SK-N-MC (cell line): ENCODE results near the gene CYP1A2.

Experiments used
- DNase-seq: peaks from one replicate; pipeline ENCODE4 v3.0.0-alpha.2; 2011; ENCODE audit warnings: low read depth, low spot score
- H3K27ac ChIP-seq: fragments of 200-600 bp; sonication (generic); 2 replicates; pipeline ENCODE4 v1.5.1; 2016; ENCODE audit warnings: mixed run types
- H3K36me3 ChIP-seq: fragments of 200-600 bp; sonication (generic); 2 replicates; pipeline ENCODE4 v1.6.1; 2017; ENCODE audit warnings: antibody characterized with exemption, low read length, mixed read lengths; ENCODE audit not compliant: insufficient read depth
- H3K4me3 ChIP-seq: fragments of 200-600 bp; sonication (generic); 2 replicates; pipeline ENCODE4 v1.5.1; 2016
- H3K9ac ChIP-seq: fragments of 200-600 bp; sonication (generic); 2 replicates; pipeline ENCODE4 v1.8.0; 2017; ENCODE audit warnings: mixed run types, mixed read lengths; ENCODE audit not compliant: insufficient read length
- H3K9me3 ChIP-seq: fragments of 200-600 bp; sonication (generic); 2 replicates; pipeline ENCODE4 v1.6.1; 2017; ENCODE audit warnings: low read depth, mild to moderate bottlenecking, antibody characterized with exemption, low read length, moderate library complexity, mixed read lengths
- EZH2 ChIP-seq: fragments of 200-600 bp; sonication (generic); IDR thresholded peaks from one replicate; pipeline ENCODE4 v1.6.1; 2017; ENCODE audit warnings: antibody characterized with exemption
- FOXP2 ChIP-seq: optimal IDR thresholded peaks from 2 replicates; pipeline ENCODE3; 2011; ENCODE audit warnings: mild to moderate bottlenecking, moderate library complexity; ENCODE audit not compliant: insufficient read depth; ENCODE audit errors: extremely low read length, control extremely low read depth
- POLR2AphosphoS5 ChIP-seq: IDR thresholded peaks from 2 replicates; pipeline ENCODE4 v1.6.1; 2012; ENCODE audit warnings: mild to moderate bottlenecking, low read depth, low read length, borderline replicate concordance

Gene CYP1A2

GRCh38 chr15:74802290-74802689 is 53.6 kb downstream of the CYP1A2 start:
- Histone ChIP-seq H3K27ac (no peak overlapping the region), H3K4me3 (no peak overlapping the region), H3K9ac (no peak overlapping the region), H3K36me3 (peaks cover 32% of the 10 kb centered on the region; the same call in 1 of the 2 replicates), H3K9me3 (no peaks in the 10 kb centered on the region)
- no peak for TF ChIP-seq EZH2
- TF ChIP-seq FOXP2, result no peak
- no peak for TF ChIP-seq POLR2AphosphoS5
- DNase-seq, result no peak

GRCh38 chr15:74802862-74803447 is 54.3 kb downstream of the CYP1A2 start:
- DNase-seq, result no peak
- H3K9me3 ChIP-seq, result no peaks in the 10 kb centered on the region
- H3K36me3 ChIP-seq, result peaks cover 32% of the 10 kb centered on the region; the same call in 1 of the 2 replicates
- no peak overlapping the region for H3K9ac ChIP-seq
- TF ChIP-seq EZH2 (no peak), POLR2AphosphoS5 (no peak), FOXP2 (no peak)
- H3K4me3 ChIP-seq, result no peak overlapping the region
- no peak overlapping the region for H3K27ac ChIP-seq

- no peak for DNase-seq
- no peaks in the 10 kb centered on the region for H3K9me3 ChIP-seq
- H3K4me3 ChIP-seq, result no peak overlapping the region
- H3K27ac ChIP-seq, result no peak overlapping the region
- no peak for TF ChIP-seq FOXP2
- no peak for TF ChIP-seq POLR2AphosphoS5
- no peak for TF ChIP-seq EZH2
- H3K9ac ChIP-seq, result no peak overlapping the region
- peaks cover 25% of the 10 kb centered on the region; the same call in 1 of the 2 replicates for H3K36me3 ChIP-seq
These were observed 56.3 kb downstream of the CYP1A2 start for GRCh38 chr15:74804935-74805334.
